NCI-H1436 treated with DMSO at 0.1 percent for 48 hours (cell line): ENCODE results near the gene CD40.
A peak's percentile ranks its signal among the peaks of the same experiment; 100 is the strongest.

ENCODE experiments used
- DNase-seq: peaks from one replicate; lab custom pipeline; 2025; lab: John Stamatoyannopoulos, UW

Gene CD40

GRCh38 chr20:46122516-46123481, 4.7 kb downstream of the CD40 start:
- DNase-seq, result no peak

- DNase-seq, result no peak
Observed at GRCh38 chr20:46123482-46124245, 5.5 kb downstream of the CD40 start.

GRCh38 chr20:46126440-46127056, 8.4 kb downstream of the CD40 start:
- DNase-seq, result no peak

GRCh38 chr20:46127396-46128010, 9.4 kb downstream of the CD40 start:
- no peak for DNase-seq

GRCh38 chr20:46128310-46129151, 10.4 kb downstream of the CD40 start:
- DNase-seq, result no peak

- no peak for DNase-seq
Observed at GRCh38 chr20:46129955-46130481, 11.9 kb downstream of the CD40 start.

GRCh38 chr20:46130534-46130933, 12.4 kb downstream of the CD40 start:
- DNase-seq, result no peak

- DNase-seq, result no peak
Observed at GRCh38 chr20:46131396-46131795, 13.3 kb downstream of the CD40 start.

GRCh38 chr20:46132705-46133120, 14.6 kb downstream of the CD40 start:
- no peak for DNase-seq

GRCh38 chr20:46133886-46134654, 16.0 kb downstream of the CD40 start:
- DNase-seq, result no peak

GRCh38 chr20:46134716-46135115, 16.6 kb downstream of the CD40 start:
- DNase-seq, result no peak

GRCh38 chr20:46135856-46136633, 17.9 kb downstream of the CD40 start:
- DNase-seq, result no peak

GRCh38 chr20:46137816-46138215, 19.7 kb downstream of the CD40 start:
- no peak for DNase-seq

- DNase-seq, result no peak
Observed at GRCh38 chr20:46139266-46139889, 21.3 kb downstream of the CD40 start.

- peak; percentile 53 for DNase-seq
Observed at GRCh38 chr20:46139908-46140482, 21.9 kb downstream of the CD40 start.

- DNase-seq, result no peak
Observed at GRCh38 chr20:46142124-46142523, 24.0 kb downstream of the CD40 start.

- no peak for DNase-seq
Observed at GRCh38 chr20:46144432-46145025, 26.4 kb downstream of the CD40 start.

GRCh38 chr20:46145713-46146112, 27.6 kb downstream of the CD40 start:
- no peak for DNase-seq
